HUES64 (cell line): ENCODE measurements around the gene CGB1.
"Not testable (repeated sequence)": the region's sequence is repeated elsewhere in the genome, so short reads cannot be mapped to it uniquely, and the experiment has no call there.

Experiments used
- H3K27ac ChIP-seq: 2 replicates; pipeline ENCODE4 v1.7.0; 2013; ENCODE audit warnings: low read depth, low read length, inconsistent platforms
- H3K27me3 ChIP-seq: 2 replicates; pipeline ENCODE4 v1.6.1; 2013; ENCODE audit warnings: mild to moderate bottlenecking, low read length; ENCODE audit not compliant: insufficient read depth
- H3K36me3 ChIP-seq: 2 replicates; pipeline ENCODE4 v1.6.1; 2013; ENCODE audit warnings: mild to moderate bottlenecking, low read length; ENCODE audit not compliant: insufficient read depth
- H3K4me1 ChIP-seq: 2 replicates; pipeline ENCODE4 v1.6.1; 2013; ENCODE audit warnings: mild to moderate bottlenecking, low read length, moderate library complexity; ENCODE audit not compliant: insufficient read depth
- H3K4me3 ChIP-seq: 2 replicates; pipeline ENCODE4 v1.5.1; 2013; ENCODE audit warnings: mild to moderate bottlenecking, low read length, moderate library complexity
- H3K9ac ChIP-seq: 2 replicates; pipeline ENCODE4 v1.6.1; 2013; ENCODE audit warnings: mild to moderate bottlenecking, low read depth, low read length
- H3K9me3 ChIP-seq: 2 replicates; pipeline ENCODE4 v1.6.1; 2013; ENCODE audit warnings: low read depth, low read length; ENCODE audit not compliant: insufficient read depth
- WGBS: fragments of 150-250, 120-280 bp; methylation state at CpG from one replicate; pipeline ENCODE4 v1.1.7; 2013; ENCODE audit warnings: missing lambda C conversion rate; 5-methylcytosine and 5-hydroxymethylcytosine counted together

Gene CGB1

GRCh38 chr19:49031642-49032301 lies 4.9 kb downstream of the CGB1 start, which contains the start of gene CGB2:
CGB2 (plus strand) TSS chr19:49031890; CDS start chr19:49032096, 206 bp downstream.
- not testable (repeated sequence) for H3K4me1 ChIP-seq, H3K4me3 ChIP-seq, H3K27me3 ChIP-seq, H3K9ac ChIP-seq, H3K27ac ChIP-seq, H3K9me3 ChIP-seq, H3K36me3 ChIP-seq
- WGBS, result 87% methylated on average over 24 of the region's 28 CpGs

- WGBS, result 97% methylated on average over 4 of the region's 8 CpGs
- not testable (repeated sequence) for H3K4me3 ChIP-seq, H3K36me3 ChIP-seq, H3K9ac ChIP-seq, H3K4me1 ChIP-seq, H3K27ac ChIP-seq, H3K27me3 ChIP-seq, H3K9me3 ChIP-seq
Measured at GRCh38 chr19:49030323-49030722, 6.4 kb downstream of the CGB1 start.

GRCh38 chr19:49029749-49030148 lies 6.9 kb downstream of the CGB1 start:
- H3K36me3 ChIP-seq, H3K4me3 ChIP-seq, H3K4me1 ChIP-seq, H3K9ac ChIP-seq, H3K9me3 ChIP-seq, H3K27me3 ChIP-seq, H3K27ac ChIP-seq: not testable (repeated sequence)
- WGBS, result 75% methylated on average over 14 of the region's 14 CpGs

GRCh38 chr19:49028686-49029085 lies 8.0 kb downstream of the CGB1 start:
- H3K36me3 ChIP-seq, H3K9ac ChIP-seq, H3K9me3 ChIP-seq, H3K4me1 ChIP-seq, H3K4me3 ChIP-seq, H3K27ac ChIP-seq, H3K27me3 ChIP-seq: not testable (repeated sequence)
- 80% methylated on average over 5 of the region's 9 CpGs for WGBS

GRCh38 chr19:49025599-49025998 lies 11.1 kb downstream of the CGB1 start:
- H3K27me3 ChIP-seq, H3K4me3 ChIP-seq, H3K9ac ChIP-seq, H3K9me3 ChIP-seq, H3K4me1 ChIP-seq, H3K36me3 ChIP-seq, H3K27ac ChIP-seq: not testable (repeated sequence)
- WGBS, result 76% methylated on average over 23 of the region's 23 CpGs

- H3K27me3 ChIP-seq, H3K9me3 ChIP-seq, H3K4me1 ChIP-seq, H3K9ac ChIP-seq, H3K27ac ChIP-seq, H3K4me3 ChIP-seq, H3K36me3 ChIP-seq: not testable (repeated sequence)
- no CpG with 5 or more reads among the region's 6 CpGs for WGBS
Measured at GRCh38 chr19:49025088-49025487, 11.6 kb downstream of the CGB1 start.

- H3K36me3 ChIP-seq, H3K4me1 ChIP-seq, H3K4me3 ChIP-seq, H3K9ac ChIP-seq, H3K27me3 ChIP-seq, H3K27ac ChIP-seq, H3K9me3 ChIP-seq: not testable (repeated sequence)
- WGBS, result 67% methylated on average over 13 of the region's 15 CpGs
Measured at GRCh38 chr19:49024233-49024632, 12.5 kb downstream of the CGB1 start, which contains the start of gene CGB3. CGB3 (minus strand) TSS chr19:49024333; CDS start chr19:49023971, 362 bp downstream.

- Histone ChIP-seq H3K4me3 (no peak overlapping the region), H3K36me3 (no peaks in the 10 kb centered on the region), H3K27me3 (peaks cover 27% of the 10 kb centered on the region), H3K9me3 (no peaks in the 10 kb centered on the region), H3K27ac (no peak overlapping the region), H3K9ac (no peak overlapping the region), H3K4me1 (peaks cover 10% of the 10 kb centered on the region; the same call in 1 of the 2 replicates)
- WGBS, result 91% methylated on average over 9 of the region's 9 CpGs
Measured at GRCh38 chr19:49022116-49022515, 14.6 kb downstream of the CGB1 start.

GRCh38 chr19:49020931-49021895 lies 15.5 kb downstream of the CGB1 start:
- Histone ChIP-seq H3K9ac (no peak overlapping the region), H3K4me3 (no peak overlapping the region), H3K27ac (no peak overlapping the region)

GRCh38 chr19:49020342-49020741 lies 16.4 kb downstream of the CGB1 start:
- peaks cover 11% of the 10 kb centered on the region for H3K36me3 ChIP-seq
- H3K4me1 ChIP-seq, result peaks cover 10% of the 10 kb centered on the region; the same call in 1 of the 2 replicates
- H3K9ac ChIP-seq, result no peak overlapping the region
- WGBS, result 90% methylated on average over 11 of the region's 11 CpGs
- H3K27me3 ChIP-seq, result peaks cover 27% of the 10 kb centered on the region
- no peak overlapping the region for H3K27ac ChIP-seq
- H3K4me3 ChIP-seq, result no peak overlapping the region
- no peaks in the 10 kb centered on the region for H3K9me3 ChIP-seq

More at GRCh38 chr19:49020931-49021895, 15.5 kb downstream of the CGB1 start:
- H3K27me3 ChIP-seq, result peaks cover 27% of the 10 kb centered on the region
- peaks cover 10% of the 10 kb centered on the region; the same call in 1 of the 2 replicates for H3K4me1 ChIP-seq
- H3K36me3 ChIP-seq, result peaks cover 3% of the 10 kb centered on the region; the same call in 1 of the 2 replicates
- WGBS, result 71% methylated on average over 16 of the region's 16 CpGs
- no peaks in the 10 kb centered on the region for H3K9me3 ChIP-seq

GRCh38 chr19:49019242-49019932 lies 17.3 kb downstream of the CGB1 start:
- Histone ChIP-seq H3K4me3 (peak overlapping the region; percentile 34; the same call in 1 of the 2 replicates), H3K27ac (no peak overlapping the region), H3K27me3 (peaks cover 27% of the 10 kb centered on the region), H3K9me3 (no peaks in the 10 kb centered on the region), H3K36me3 (peaks cover 20% of the 10 kb centered on the region), H3K9ac (no peak overlapping the region), H3K4me1 (peaks cover 10% of the 10 kb centered on the region; the same call in 1 of the 2 replicates)
- 76% methylated on average over 41 of the region's 41 CpGs for WGBS
